DND-41 (cell line): ENCODE measurements around the gene CEL.

Source experiments
- ATAC-seq: fragments of 200-7000 bp; cut with Tn5 transposase; 3 replicates; pipeline ENCODE4 v1.9.1; 2021; ENCODE audit warnings: low read depth; ENCODE audit not compliant: insufficient read depth
- DNase-seq: peaks from one replicate; pipeline ENCODE4 v3.0.0-alpha.2; 2020
- H2AFZ ChIP-seq: 2 replicates; pipeline ENCODE4 v1.6.0; 2012; ENCODE audit warnings: low read depth, low read length
- H3K27ac ChIP-seq: 2 replicates; pipeline ENCODE4 v1.5.1; 2012; ENCODE audit warnings: low read length, inconsistent platforms
- H3K27me3 ChIP-seq: fragments of 200-600 bp; sonication (generic); 2 replicates; pipeline ENCODE4 v1.6.0; 2012; ENCODE audit warnings: low read length, mild to moderate bottlenecking, inconsistent platforms; ENCODE audit not compliant: insufficient read depth, poor library complexity
- H3K36me3 ChIP-seq: 2 replicates; pipeline ENCODE4 v1.5.1; 2012; ENCODE audit warnings: low read length, inconsistent platforms; ENCODE audit not compliant: insufficient read depth
- H3K4me1 ChIP-seq: 2 replicates; pipeline ENCODE4 v1.5.1; 2012; ENCODE audit warnings: mild to moderate bottlenecking, low read length; ENCODE audit not compliant: insufficient read depth
- H3K4me2 ChIP-seq: 2 replicates; pipeline ENCODE4 v1.6.0; 2012; ENCODE audit warnings: mild to moderate bottlenecking, moderate library complexity, low read length, inconsistent platforms; ENCODE audit not compliant: insufficient read depth
- H3K4me3 ChIP-seq, 2 experiments: fragments of 200-600 bp in 1 of 2; shearing (Covaris generic) in 1 of 2; 2 replicates each; pipeline ENCODE4 v1.5.1; 2012 to 2016; ENCODE audit warnings: inconsistent platforms in 2 of 2, low read length in 2 of 2, mild to moderate bottlenecking in 2 of 2, low read depth in 1 of 2, moderate library complexity in 1 of 2
- H3K79me2 ChIP-seq: 2 replicates; pipeline ENCODE4 v1.6.0; 2012; ENCODE audit warnings: low read length, inconsistent platforms; ENCODE audit not compliant: insufficient read depth
- H3K9ac ChIP-seq: 2 replicates; pipeline ENCODE4 v1.6.0; 2012; ENCODE audit warnings: low read depth, mild to moderate bottlenecking, inconsistent platforms, low read length, moderate library complexity
- H3K9me3 ChIP-seq: 2 replicates; pipeline ENCODE4 v1.5.1; 2012; ENCODE audit warnings: low read length, moderate library complexity, mild to moderate bottlenecking, inconsistent platforms; ENCODE audit not compliant: insufficient read depth, severe bottlenecking
- H4K20me1 ChIP-seq: 2 replicates; pipeline ENCODE4 v1.6.0; 2012; ENCODE audit warnings: low read length; ENCODE audit not compliant: insufficient read depth
- CTCF ChIP-seq: IDR thresholded peaks from 2 replicates; pipeline ENCODE4 v1.5.1; 2012; ENCODE audit warnings: borderline replicate concordance, low read length, moderate library complexity, mild to moderate bottlenecking; ENCODE audit not compliant: poor library complexity, severe bottlenecking; ENCODE audit errors: extremely low read depth
- EZH2 ChIP-seq: IDR thresholded peaks from 3 replicates; pipeline ENCODE4 v1.6.1; 2012; ENCODE audit warnings: borderline replicate concordance, low read depth, mild to moderate bottlenecking, moderate library complexity, low read length, inconsistent platforms; ENCODE audit not compliant: severe bottlenecking

Gene CEL

GRCh38 chr9:133051281-133051900 is 10.4 kb upstream of the CEL start:
- H3K79me2 ChIP-seq = no peaks in the 10 kb centered on the region
- TF ChIP-seq CTCF (no peak), EZH2 (no peak)
- peaks cover 88% of the 10 kb centered on the region for H3K36me3 ChIP-seq
- H3K4me3 ChIP-seq = no peak overlapping the region
- H3K9ac ChIP-seq = no peak overlapping the region
- H4K20me1 ChIP-seq = peaks cover 11% of the 10 kb centered on the region
- no peaks in the 10 kb centered on the region for H3K9me3 ChIP-seq
- H3K27ac ChIP-seq = no peak overlapping the region
- H3K4me2 ChIP-seq = no peak overlapping the region
- no peaks in the 10 kb centered on the region for H3K27me3 ChIP-seq
- no peak overlapping the region for H2AFZ ChIP-seq
- no peaks in the 10 kb centered on the region for H3K4me1 ChIP-seq
- no peak for DNase-seq
- no peak for ATAC-seq

GRCh38 chr9:133051966-133052539 is 9.7 kb upstream of the CEL start:
- ATAC-seq = no peak
- no peak overlapping the region for H2AFZ ChIP-seq
- peaks cover 11% of the 10 kb centered on the region for H4K20me1 ChIP-seq

GRCh38 chr9:133054194-133054890 is 7.4 kb upstream of the CEL start:
- no peak for TF ChIP-seq CTCF
- no peak for TF ChIP-seq EZH2

More at GRCh38 chr9:133051966-133052539, 9.7 kb upstream of the CEL start:
- Histone ChIP-seq H3K9ac (no peak overlapping the region), H3K27me3 (no peaks in the 10 kb centered on the region), H3K4me1 (no peaks in the 10 kb centered on the region), H3K79me2 (no peaks in the 10 kb centered on the region), H3K36me3 (peaks cover 88% of the 10 kb centered on the region), H3K9me3 (no peaks in the 10 kb centered on the region), H3K27ac (no peak overlapping the region), H3K4me3 (no peak overlapping the region), H3K4me2 (no peak overlapping the region)
- no peak for TF ChIP-seq CTCF
- TF ChIP-seq EZH2 = no peak
- no peak for DNase-seq

More at GRCh38 chr9:133054194-133054890, 7.4 kb upstream of the CEL start:
- no peak overlapping the region for H3K4me2 ChIP-seq
- H3K79me2 ChIP-seq = no peaks in the 10 kb centered on the region
- ATAC-seq = no peak
- H2AFZ ChIP-seq = no peak overlapping the region
- H3K36me3 ChIP-seq = peaks cover 84% of the 10 kb centered on the region
- no peak overlapping the region for H3K27ac ChIP-seq
- H4K20me1 ChIP-seq = peaks cover 5% of the 10 kb centered on the region; the same call in 1 of the 2 replicates
- no peaks in the 10 kb centered on the region for H3K9me3 ChIP-seq
- no peak overlapping the region for H3K4me3 ChIP-seq
- H3K9ac ChIP-seq = no peak overlapping the region
- no peaks in the 10 kb centered on the region for H3K27me3 ChIP-seq
- H3K4me1 ChIP-seq = no peaks in the 10 kb centered on the region
- no peak for DNase-seq
